Activated B cell treated with CpG ODN at 0.5 μM for 24 hours (primary cell): ENCODE data around the gene INHBB. TPM values are rescaled to one million over a fixed set of nuclear protein-coding genes. Genes with fewer than 3 reads are reported as not detected.

ENCODE experiments used
- ATAC-seq: fragments of 200-7000 bp; cut with Tn5 transposase; one replicate; pipeline ENCODE4 v1.10.0; 2021; ENCODE audit warnings: low read depth, mild to moderate bottlenecking, moderate library complexity
- CTCF ChIA-PET: fragments of 350-600 bp; sonication (Branson Sonifier 250); formaldehyde crosslinking; loops from one replicate; lab custom pipeline; 2021; ENCODE audit warnings: antibody characterized with exemption; lab: Charles Lee
- POLR2A ChIA-PET: fragments of 350-600 bp; sonication (Branson Sonifier 250); formaldehyde crosslinking; loops from one replicate; lab custom pipeline; 2021; ENCODE audit warnings: antibody characterized with exemption; lab: Charles Lee
- DNase-seq: peaks from one replicate; pipeline ENCODE4 v3.0.0; 2022
- H3K27ac Mint-ChIP-seq: one replicate; pipeline ENCODE4 v1.8.0; 2020; ENCODE audit warnings: mixed read lengths
- H3K27me3 Mint-ChIP-seq: one replicate; pipeline ENCODE4 v1.8.0; 2021; ENCODE audit warnings: mixed read lengths
- H3K36me3 Mint-ChIP-seq: one replicate; pipeline ENCODE4 v1.8.0; 2021; ENCODE audit warnings: low read depth, mixed read lengths
- H3K4me1 Mint-ChIP-seq: one replicate; pipeline ENCODE4 v1.8.0; 2021; ENCODE audit warnings: mixed read lengths
- H3K4me3 Mint-ChIP-seq: one replicate; pipeline ENCODE4 v1.8.0; 2020; ENCODE audit warnings: mild to moderate bottlenecking, mixed read lengths
- H3K9me3 Mint-ChIP-seq: one replicate; pipeline ENCODE4 v1.8.0; 2020; ENCODE audit warnings: mixed read lengths
- intact Hi-C: fragments of 100-400 bp; cut with micrococcal nuclease; formaldehyde crosslinking; loops from one replicate; pipeline ENCODE4 v1.15.1; 2024
- total RNA-seq: library from RNA; stranded (reverse); gene quantifications from 2 replicates; pipeline ENCODE4 v1.2.3, GENCODE V29; 2022
- TF ChIP-seq, protein P1 (sequence below): fragments of 200-600 bp; IDR thresholded peaks from one replicate; pipeline ENCODE4 v1.8.0; 2022; ENCODE audit warnings: antibody characterized with exemption, mild to moderate bottlenecking

INHBB gene
- total RNA-seq, 1 donor from 2014 or later, result not detected

DNA sequence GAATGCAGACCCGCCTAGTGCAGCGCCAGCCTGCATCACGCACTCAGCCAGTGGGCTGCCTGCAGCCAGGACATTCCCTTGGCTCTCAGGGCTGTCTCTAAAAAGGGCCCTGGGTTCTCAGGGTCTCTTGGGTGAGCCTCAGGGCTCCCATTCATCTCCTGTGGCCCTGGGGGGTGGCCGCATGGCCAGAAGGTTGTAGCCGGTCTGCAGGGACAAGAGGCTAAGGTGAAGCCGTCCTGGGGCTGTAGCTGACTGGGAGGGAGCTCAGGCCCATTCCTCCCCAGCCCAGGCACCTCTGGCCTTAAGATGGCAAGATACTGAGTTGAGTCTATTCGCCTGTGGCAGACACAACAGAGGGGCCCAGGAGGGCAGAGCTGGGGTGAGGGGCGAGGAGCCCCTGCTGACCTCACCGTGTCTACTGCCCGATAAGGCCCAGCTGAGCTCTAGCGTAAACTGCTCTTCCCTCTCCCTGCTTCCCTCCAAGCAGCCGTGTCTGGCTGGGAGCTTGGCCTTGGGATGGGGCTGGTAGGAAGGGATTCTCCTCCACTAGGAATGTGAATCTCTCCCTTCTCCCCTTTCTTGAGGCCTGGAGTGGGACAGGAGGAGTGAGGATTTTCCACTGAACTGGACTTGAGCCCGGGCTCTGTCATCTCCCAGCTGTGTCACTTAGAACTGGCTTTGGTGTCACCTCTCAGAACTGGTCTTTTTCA, 37.9 kb downstream of the INHBB start:
- ChIA-PET POLR2A (no interaction called here), CTCF (no interaction called here)
- no peak overlapping the region for H3K27ac Mint-ChIP-seq
- peaks cover 2% of the 10 kb centered on the region for H3K27me3 Mint-ChIP-seq
- TF ChIP-seq, protein P1, sequence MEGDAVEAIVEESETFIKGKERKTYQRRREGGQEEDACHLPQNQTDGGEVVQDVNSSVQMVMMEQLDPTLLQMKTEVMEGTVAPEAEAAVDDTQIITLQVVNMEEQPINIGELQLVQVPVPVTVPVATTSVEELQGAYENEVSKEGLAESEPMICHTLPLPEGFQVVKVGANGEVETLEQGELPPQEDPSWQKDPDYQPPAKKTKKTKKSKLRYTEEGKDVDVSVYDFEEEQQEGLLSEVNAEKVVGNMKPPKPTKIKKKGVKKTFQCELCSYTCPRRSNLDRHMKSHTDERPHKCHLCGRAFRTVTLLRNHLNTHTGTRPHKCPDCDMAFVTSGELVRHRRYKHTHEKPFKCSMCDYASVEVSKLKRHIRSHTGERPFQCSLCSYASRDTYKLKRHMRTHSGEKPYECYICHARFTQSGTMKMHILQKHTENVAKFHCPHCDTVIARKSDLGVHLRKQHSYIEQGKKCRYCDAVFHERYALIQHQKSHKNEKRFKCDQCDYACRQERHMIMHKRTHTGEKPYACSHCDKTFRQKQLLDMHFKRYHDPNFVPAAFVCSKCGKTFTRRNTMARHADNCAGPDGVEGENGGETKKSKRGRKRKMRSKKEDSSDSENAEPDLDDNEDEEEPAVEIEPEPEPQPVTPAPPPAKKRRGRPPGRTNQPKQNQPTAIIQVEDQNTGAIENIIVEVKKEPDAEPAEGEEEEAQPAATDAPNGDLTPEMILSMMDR, result no peak
- DNase-seq, result no peak
- no peak for ATAC-seq
- no peak overlapping the region for H3K4me3 Mint-ChIP-seq
- no peaks in the 10 kb centered on the region for H3K9me3 Mint-ChIP-seq
- no peaks in the 10 kb centered on the region for H3K4me1 Mint-ChIP-seq
- intact Hi-C loops, result no loop called here
- H3K36me3 Mint-ChIP-seq, result no peaks in the 10 kb centered on the region

DNA sequence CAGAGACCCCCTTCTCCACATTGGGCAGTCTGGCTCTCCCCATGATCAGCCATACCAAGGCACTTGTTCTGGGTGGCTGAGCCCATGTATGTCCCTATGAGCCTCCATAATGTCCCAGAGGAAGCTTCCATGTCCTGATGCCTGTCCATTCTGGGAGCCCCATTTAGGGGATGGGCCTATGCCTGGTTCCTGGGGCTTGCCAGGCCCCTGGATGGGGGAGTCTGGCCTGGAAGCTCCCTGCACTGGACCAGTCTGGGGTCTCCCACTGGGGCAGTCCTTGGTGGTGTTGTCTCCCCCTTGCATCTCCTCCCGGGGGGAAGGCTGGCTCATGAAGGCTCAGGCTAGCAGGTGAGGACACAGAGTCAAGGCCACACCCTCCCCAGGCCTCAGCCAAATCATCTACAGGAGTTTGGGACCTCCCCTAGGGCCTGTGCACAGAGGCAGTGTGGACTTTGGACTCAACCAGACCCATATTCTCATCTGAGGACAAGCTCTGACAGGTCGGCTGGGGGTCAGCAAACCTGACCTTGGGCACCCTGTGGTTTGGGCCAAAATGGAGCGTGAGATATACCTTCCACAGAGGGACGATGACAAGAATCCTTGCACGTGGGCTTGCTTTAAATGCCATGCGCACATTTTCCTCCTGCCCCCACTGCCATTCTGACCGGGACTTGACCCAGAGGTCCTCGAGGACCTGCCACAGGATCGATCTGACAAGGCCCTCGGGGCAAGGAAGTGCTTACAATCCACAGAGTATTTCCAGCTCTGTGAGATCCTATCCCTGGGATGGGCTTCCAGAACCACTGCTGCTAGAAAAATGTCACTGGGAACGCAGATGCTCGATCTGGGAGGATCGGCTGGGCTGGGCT, 38.8 kb downstream of the INHBB start:
- ATAC-seq, result no peak
- CTCF ChIA-PET, result no interaction called here
- Mint-ChIP-seq H3K4me3 (no peak overlapping the region), H3K36me3 (no peaks in the 10 kb centered on the region), H3K4me1 (no peaks in the 10 kb centered on the region), H3K9me3 (no peaks in the 10 kb centered on the region), H3K27me3 (peaks cover 6% of the 10 kb centered on the region), H3K27ac (no peak overlapping the region)
- POLR2A ChIA-PET, result no interaction called here
- TF ChIP-seq, protein P1, result no peak
- no peak for DNase-seq
- intact Hi-C loops, result no loop called here

GRCh38 chr2:120385355-120386127, 39.6 kb downstream of the INHBB start:
- ChIA-PET POLR2A (no interaction called here), CTCF (no interaction called here)
- ATAC-seq (no peak), DNase-seq (no peak)
- Mint-ChIP-seq H3K9me3 (no peaks in the 10 kb centered on the region), H3K27ac (no peak overlapping the region), H3K36me3 (no peaks in the 10 kb centered on the region), H3K4me1 (no peaks in the 10 kb centered on the region), H3K27me3 (peaks cover 8% of the 10 kb centered on the region), H3K4me3 (no peak overlapping the region)
- TF ChIP-seq, protein P1, result no peak
- intact Hi-C loops, result no loop called here

- CTCF ChIA-PET, result no interaction called here
- Mint-ChIP-seq H3K9me3 (no peaks in the 10 kb centered on the region), H3K4me1 (no peaks in the 10 kb centered on the region), H3K27me3 (peaks cover 9% of the 10 kb centered on the region), H3K36me3 (no peaks in the 10 kb centered on the region), H3K27ac (no peak overlapping the region), H3K4me3 (no peak overlapping the region)
- POLR2A ChIA-PET, result no interaction called here
- ATAC-seq (no peak), DNase-seq (no peak)
- intact Hi-C loops, result no loop called here
- TF ChIP-seq, protein P1, result no peak
Measured at GRCh38 chr2:120388222-120389035, 42.5 kb downstream of the INHBB start.
